SIG-M5 treated with dmso at 0.1 percent for 504 hours (cell line): ENCODE results near the gene RNF26.
A peak's percentile ranks its signal among the peaks of the same experiment; 100 is the strongest.

Experiments used
- DNase-seq: peaks from one replicate; lab custom pipeline; 2025; ENCODE audit not compliant: unreplicated experiment; lab: John Stamatoyannopoulos, UW

The RNF26 gene

DNA sequence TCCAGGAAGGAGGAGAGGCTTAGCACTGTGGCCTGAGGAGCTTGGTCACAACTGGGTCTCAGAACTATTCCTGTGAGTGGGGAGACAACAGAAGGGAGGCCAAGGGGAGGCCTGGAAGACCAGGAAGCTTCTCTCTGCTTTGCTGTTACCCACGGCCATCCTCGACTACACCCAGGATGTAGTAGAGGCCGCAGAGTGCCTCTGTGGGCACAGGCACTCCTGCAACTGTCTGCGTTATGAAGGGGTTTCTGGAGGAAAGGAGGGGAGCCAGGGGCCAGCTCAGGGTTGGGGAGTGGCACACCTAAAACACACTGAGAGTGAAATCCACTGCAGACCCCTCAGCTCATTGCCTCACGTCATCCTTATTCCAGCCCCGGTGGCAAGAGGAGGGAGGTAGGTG, 16.0 kb downstream of the RNF26 start:
- DNase-seq = no peak

GRCh38 chr11:119351232-119351631, 16.9 kb downstream of the RNF26 start:
- no peak for DNase-seq

DNA sequence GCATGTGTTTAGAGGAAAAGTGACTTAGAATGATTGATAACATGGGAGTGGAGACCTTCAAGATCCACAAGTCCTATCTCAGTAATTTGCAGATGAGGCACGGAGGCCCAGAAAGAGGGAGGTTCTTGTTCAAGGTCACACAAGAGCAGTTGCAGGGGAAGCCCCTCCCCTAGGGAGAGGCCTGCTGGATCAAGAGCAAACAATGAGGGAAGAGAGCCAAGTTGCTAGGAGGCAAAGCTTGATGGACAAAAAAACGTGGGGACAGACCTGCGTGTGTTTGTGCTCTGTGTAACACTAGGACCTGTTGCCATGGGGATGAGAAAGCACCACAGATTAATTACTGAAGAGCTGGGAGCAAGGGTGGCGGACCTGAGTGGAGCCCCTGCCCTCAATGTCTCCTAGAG, 18.5 kb downstream of the RNF26 start:
- no peak for DNase-seq

GRCh38 chr11:119355091-119355843, 20.9 kb downstream of the RNF26 start:
- DNase-seq = no peak

DNA sequence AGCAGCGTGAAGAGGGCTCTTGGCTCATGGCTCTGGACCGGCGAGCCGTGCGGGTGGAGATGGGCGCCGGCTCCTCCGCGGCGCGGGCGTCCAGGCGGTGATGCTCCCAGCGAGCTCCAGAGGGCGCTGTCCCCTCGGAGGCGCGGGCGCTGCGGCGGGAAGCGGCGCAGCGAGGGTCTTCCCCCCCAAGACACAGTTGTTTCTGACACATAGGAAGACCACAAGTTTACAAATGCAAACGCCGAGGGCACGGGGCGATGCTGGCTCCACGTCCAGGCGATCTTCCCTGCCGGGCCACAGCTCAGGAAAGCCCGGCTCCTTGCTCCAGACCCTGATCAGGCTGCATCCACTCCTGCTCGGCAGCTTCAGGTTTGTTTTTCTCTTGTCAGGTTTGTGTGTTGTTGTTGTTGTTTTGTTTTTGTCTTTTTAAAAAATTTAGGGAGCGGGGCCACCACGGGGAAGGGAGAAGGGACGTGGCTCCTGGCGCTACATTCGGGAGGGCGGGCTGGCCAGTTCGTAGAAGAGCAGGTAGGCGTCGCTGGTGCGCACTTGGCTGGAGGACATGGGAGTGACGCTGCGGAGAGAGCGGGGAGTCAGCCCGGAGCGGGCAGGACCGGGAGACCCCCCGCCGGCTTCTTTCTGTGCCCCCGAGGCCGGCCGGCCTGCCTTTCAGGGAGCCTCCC, 22.2 kb downstream of the RNF26 start:
- peak; percentile 72 for DNase-seq

GRCh38 chr11:119357074-119357473, 22.7 kb downstream of the RNF26 start:
- DNase-seq = no peak

DNA sequence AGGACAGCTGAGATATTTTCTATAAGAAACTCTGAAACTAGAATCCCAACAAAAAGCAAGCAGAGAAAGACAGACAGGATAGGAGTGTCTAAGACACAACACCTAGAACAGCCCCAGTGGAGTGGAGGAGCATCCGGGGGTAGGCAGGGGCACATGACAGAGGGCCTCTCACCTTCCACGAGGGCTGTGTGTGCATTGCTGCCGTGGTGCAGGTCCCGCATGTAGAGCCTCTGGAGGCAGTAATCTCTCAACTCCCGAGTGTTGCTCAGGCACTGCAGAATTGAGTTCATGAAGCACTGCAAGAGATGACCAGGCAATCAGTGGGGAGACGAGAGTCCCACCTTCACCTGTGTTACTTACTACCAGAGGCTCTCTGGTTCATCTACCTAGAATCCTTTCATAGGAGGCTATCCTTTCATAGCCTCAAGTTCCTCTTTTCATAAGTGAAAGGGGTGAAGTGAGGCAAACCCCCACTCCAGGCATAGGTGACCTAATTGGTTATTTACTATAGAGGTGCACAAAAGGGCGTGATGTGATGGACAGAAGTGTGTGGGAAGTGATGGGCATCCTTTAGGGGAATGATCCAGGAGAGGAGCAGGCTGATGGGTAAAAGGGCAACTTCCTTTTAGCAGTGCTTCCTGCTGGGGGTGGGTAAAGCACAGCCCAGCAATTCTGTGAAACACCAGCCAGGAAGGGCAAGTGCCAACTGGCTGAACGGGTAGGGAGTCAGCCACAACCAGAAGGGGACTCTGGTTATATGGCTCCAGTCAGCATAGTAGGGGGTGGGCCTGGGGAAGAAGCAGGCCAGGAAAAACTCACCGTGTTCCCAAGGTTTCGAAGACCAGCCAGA, 25.3 kb downstream of the RNF26 start:
- DNase-seq = peak; percentile 15

- peak; percentile 91 for DNase-seq
Measured at GRCh38 chr11:119361056-119361787, 26.9 kb downstream of the RNF26 start.

- DNase-seq = no peak
Measured at GRCh38 chr11:119361941-119362725, 27.8 kb downstream of the RNF26 start.

GRCh38 chr11:119362741-119363080, 28.4 kb downstream of the RNF26 start:
- DNase-seq = no peak

DNA sequence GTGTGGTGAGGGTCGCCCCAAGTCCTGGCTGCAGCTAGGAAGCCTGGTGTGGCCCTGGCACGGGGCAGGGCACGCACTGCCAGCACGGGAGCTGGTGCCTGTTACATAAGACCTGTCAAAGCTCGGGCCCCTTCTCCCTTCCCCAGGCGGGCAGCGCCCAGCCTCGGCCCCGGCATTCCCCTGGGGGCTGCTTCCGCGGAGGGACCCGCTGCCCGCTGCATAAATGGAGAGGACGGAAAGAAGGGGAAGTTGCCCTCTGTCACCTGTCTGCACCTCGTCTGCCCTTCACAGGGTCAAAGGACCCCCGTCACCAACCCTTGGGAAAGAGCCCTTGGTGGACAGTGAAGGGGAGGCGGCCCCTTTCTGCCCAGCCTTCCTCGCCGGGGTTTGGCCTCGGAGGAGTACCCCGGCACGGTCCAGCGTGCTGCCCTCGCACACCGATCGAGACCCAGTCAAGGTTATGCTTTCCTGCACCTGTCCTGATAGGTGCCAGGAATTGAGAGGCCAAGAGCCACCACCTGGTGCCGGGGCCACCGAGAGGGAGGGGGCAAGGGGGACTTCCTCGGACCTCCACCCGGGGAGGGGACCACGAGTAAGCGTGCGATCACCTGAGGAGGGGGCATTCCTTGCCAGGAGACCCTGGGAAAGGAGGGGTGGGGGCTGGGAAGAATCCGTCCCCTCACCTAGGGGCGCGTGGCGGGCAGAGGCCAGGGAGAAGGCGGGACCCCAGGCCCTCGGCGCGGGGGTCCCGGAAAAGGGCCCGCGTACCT, 28.9 kb downstream of the RNF26 start:
- no peak for DNase-seq

- peak; percentile 26 for DNase-seq
Measured at GRCh38 chr11:119363851-119364590, 29.7 kb downstream of the RNF26 start.

GRCh38 chr11:119365071-119365591, 30.8 kb downstream of the RNF26 start:
- peak; percentile 36 for DNase-seq

- no peak for DNase-seq
Measured at GRCh38 chr11:119366690-119367620, 32.6 kb downstream of the RNF26 start.

DNA sequence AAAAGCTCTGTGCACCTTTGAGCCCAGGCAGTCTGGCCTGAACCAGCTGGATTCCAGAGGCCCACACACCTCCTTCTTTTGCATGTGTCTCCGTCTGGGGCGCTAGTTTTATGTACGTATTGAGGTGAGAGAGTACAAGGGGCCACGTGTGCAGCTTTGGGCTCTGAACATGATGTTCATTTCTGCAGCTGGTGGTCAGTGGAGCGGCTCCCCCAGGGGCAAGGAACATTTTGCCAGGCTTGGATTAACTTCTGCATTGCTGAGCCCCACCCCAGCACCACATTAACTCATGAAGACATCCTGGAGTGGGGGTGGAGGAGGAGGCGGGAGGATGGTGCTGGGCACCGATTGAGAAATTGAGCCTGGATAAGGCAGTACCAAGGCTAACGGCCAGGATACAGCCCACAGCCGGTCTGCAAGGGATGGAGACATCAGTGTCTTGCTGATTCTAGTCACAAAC, 33.4 kb downstream of the RNF26 start:
- DNase-seq = peak; percentile 72

DNA sequence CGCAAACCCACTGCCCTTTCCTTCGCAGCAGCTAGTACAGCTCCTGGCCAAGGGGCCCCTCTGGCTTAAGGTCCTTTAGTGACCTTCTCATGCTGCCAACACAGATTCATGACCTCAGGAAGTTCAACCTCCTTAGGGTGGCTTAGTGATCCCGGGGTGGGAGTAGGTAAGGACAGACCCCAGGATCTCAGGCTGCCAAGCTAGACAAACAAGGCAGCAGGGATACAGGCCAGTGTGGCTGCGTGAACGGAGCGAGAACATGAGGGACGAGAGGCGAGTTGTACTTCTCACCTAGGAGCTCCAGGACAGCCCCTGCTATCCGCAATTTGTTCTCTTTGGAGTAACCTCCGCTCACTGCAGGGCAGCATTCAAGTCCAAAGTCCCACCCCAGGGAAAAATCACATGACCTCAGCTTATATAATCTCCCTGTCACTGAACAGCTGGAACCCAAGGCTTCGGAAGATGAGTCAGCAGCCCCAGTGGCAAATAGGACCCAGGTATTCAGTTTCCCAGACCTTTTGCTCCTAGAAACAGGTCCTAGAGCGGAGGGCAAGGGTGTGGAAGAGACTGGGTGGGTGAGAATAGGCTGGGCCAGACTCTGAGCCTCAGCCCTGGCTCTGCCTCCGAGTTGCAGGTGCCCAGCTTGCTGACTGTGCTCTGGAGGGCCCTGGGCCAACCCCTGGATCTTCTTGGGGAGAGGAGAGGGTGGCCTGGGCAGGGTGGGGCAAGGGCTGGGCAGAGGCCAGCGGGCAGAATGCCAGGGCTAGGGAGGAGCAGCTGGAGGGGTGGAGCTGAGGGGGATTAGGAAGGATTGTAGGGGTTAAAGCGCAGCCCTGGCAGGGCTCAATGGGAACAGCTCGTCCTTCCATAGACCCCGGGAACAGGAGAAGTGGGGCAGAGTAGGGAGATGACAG, 34.1 kb downstream of the RNF26 start:
- no peak for DNase-seq
